ENCODE results near the gene ELL. TPM values are rescaled to one million over a fixed set of nuclear protein-coding genes. Genes with fewer than 3 reads are reported as not detected.

ELL gene
- total and polyA plus RNA-seq, 8 donors, result 4.1 to 88.7 (median 11.2) TPM

DNA sequence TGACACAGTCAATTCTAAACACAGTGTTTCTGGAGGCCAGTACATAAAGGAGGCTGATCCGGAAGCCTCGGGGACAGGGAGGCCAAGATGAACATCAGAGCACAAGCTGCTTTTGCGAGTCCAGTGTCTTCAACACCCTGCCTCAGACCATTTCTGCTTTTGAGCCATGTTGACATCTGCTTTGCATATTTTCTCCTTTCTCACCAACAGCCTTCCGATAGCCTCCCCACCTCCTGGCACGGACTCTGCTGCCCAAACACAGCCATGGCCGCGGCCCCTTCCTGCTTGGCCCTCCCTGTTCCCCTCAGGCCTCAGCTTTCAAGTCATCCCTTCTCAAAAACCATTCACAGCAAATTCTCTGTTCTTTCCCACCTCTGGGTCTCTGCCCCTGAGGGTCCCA lies 128.0 kb downstream of the ELL start:
- peak overlapping the region in 2 of 4 donors; percentile 29 to 45 for H3K4me3 ChIP-seq
- 20 to 54% (median 31%) methylated on average over 7 of the region's 7 CpGs for WGBS, 5 donors
- TF ChIP-seq POLR2AphosphoS5 (IDR thresholded peaks at IDR 0.05), result peak in 1 of 3 donors; percentile 56
- TF ChIP-seq CTCF (IDR thresholded peaks at IDR 0.05), result no peak
- peak overlapping the region in 4 of 5 donors; percentile 31 to 81 (median 59) for H3K27ac ChIP-seq
- H3K36me3 ChIP-seq, result peaks cover 0 to 10% (median 0%) of the 10 kb centered on the region in 4 donors
- intact Hi-C loops (cut with DNase I; ENCODE audit: low total_unique reads), result loop anchor here (10.0 kb wide), 1 partner anchor 49 kb away; the partner anchor contains the start of gene PGPEP1
- peaks cover 19 to 59% (median 44%) of the 10 kb centered on the region in 4 donors for H3K4me1 ChIP-seq
- peaks cover 0 to 25% (median 7%) of the 10 kb centered on the region in 3 donors for H3K27me3 ChIP-seq
- peak in 1 of 2 donors; percentile 76 for DNase-seq
- H3K9me3 ChIP-seq, result no peaks in the 10 kb centered on the region

DNA sequence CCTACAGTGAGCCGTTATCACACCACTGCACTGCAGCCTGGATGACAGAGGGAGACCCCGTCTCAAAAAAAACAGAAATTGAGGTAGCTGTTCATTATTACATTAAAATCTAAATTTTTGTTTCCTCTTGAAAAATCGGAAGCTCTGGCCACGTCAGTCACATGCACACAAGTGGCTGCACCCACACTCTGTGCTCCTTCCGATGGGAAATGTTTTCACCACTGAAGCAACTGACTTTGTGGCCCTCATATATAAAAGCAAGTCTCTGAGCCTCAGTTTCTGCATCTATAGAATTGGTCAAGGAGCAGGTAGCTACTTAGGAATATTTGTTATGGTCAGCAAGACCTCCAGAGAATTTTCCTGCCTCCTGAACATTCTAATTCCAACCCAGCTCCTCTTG lies 128.9 kb downstream of the ELL start:
- no peak for DNase-seq
- peak overlapping the region; percentile 1 to 81 (median 46) for H3K27ac ChIP-seq
- H3K4me3 ChIP-seq, result peak overlapping the region in 2 of 4 donors; percentile 8 to 45
- peaks cover 26 to 59% (median 47%) of the 10 kb centered on the region in 4 donors for H3K4me1 ChIP-seq
- intact Hi-C loops (cut with DNase I; ENCODE audit: low total_unique reads), result loop anchor here (10.0 kb wide), 1 partner anchor 48 kb away; the partner anchor contains the start of gene PGPEP1
- TF ChIP-seq POLR2AphosphoS5 (IDR thresholded peaks at IDR 0.05) (no peak), EP300 (IDR thresholded peaks at IDR 0.05) (no peak), POLR2A (IDR thresholded peaks at IDR 0.05) (no peak), CTCF (IDR thresholded peaks at IDR 0.05) (no peak)
- peaks cover 0 to 13% (median 0%) of the 10 kb centered on the region in 4 donors for H3K36me3 ChIP-seq
- H3K9me3 ChIP-seq, result no peaks in the 10 kb centered on the region
- H3K27me3 ChIP-seq, result peaks cover 0 to 21% (median 7%) of the 10 kb centered on the region in 3 donors
- 53 to 64% (median 58%) methylated on average over 5 of the region's 5 CpGs for WGBS, 5 donors

Other genes starting within 250 kb of the ELL start
- gene IQCN, start 247.6 kb downstream of the ELL start, total RNA-seq, result 10 to 100 TPM in 1 of 5 donors, 1 to 10 TPM in 3, not detected in 1; 2.4 to 35.7 (median 4.0) TPM
- 1 to 10 TPM; 1.4 to 2.7 (median 2.6) TPM for gene IQCN, start 247.6 kb downstream of the ELL start, polyA plus RNA-seq
- gene JUND, start 240.4 kb downstream of the ELL start, total RNA-seq, result 1,000 to 10,000 TPM in 2 of 5 donors, 100 to 1,000 TPM in 3; 118 to 1,659 (median 737) TPM
- gene JUND, start 240.4 kb downstream of the ELL start, polyA plus RNA-seq, result 100 to 1,000 TPM in 2 of 3 donors, 10 to 100 TPM in 1; 78.6 to 272 (median 102) TPM
- gene LSM4, start 199.0 kb downstream of the ELL start, total RNA-seq, result 100 to 1,000 TPM in 2 of 5 donors, 10 to 100 TPM in 3; 24.1 to 185 (median 98.6) TPM
- gene LSM4, start 199.0 kb downstream of the ELL start, polyA plus RNA-seq, result 100 to 1,000 TPM; 114 to 181 (median 173) TPM
- gene PGPEP1, start 181.5 kb downstream of the ELL start, total RNA-seq, result 10 to 100 TPM in 4 of 5 donors, 1 to 10 TPM in 1; 8.0 to 58.9 (median 22.9) TPM
- 10 to 100 TPM in 2 of 3 donors, 1 to 10 TPM in 1; 8.4 to 40.0 (median 31.8) TPM for gene PGPEP1, start 181.5 kb downstream of the ELL start, polyA plus RNA-seq
- gene GDF15, start 135.9 kb downstream of the ELL start, total RNA-seq, result 100 to 1,000 TPM in 1 of 5 donors, 10 to 100 TPM in 4; 17.3 to 102 (median 46.9) TPM
- gene GDF15, start 135.9 kb downstream of the ELL start, polyA plus RNA-seq, result 100 to 1,000 TPM in 1 of 3 donors, 10 to 100 TPM in 2; 14.2 to 134 (median 44.5) TPM
- 10 to 100 TPM in 1 of 5 donors, 1 to 10 TPM in 2, not detected in 2; 2.9 to 11.2 (median 7.2) TPM for gene LRRC25, start 124.4 kb downstream of the ELL start, total RNA-seq
- 1 to 10 TPM in 2 of 3 donors, under 1 TPM in 1; 0.98 to 2.4 (median 1.7) TPM for gene LRRC25, start 124.4 kb downstream of the ELL start, polyA plus RNA-seq
- gene SSBP4, start 102.7 kb downstream of the ELL start, total RNA-seq, result 100 to 1,000 TPM in 1 of 5 donors, 10 to 100 TPM in 4; 22.8 to 253 (median 39.7) TPM
- 10 to 100 TPM; 49.9 to 77.6 (median 54.4) TPM for gene SSBP4, start 102.7 kb downstream of the ELL start, polyA plus RNA-seq
- gene ISYNA1, start 83.9 kb downstream of the ELL start, total RNA-seq, result 10 to 100 TPM in 4 of 5 donors, 1 to 10 TPM in 1; 7.8 to 47.3 (median 15.8) TPM
- gene ISYNA1, start 83.9 kb downstream of the ELL start, polyA plus RNA-seq, result 10 to 100 TPM in 2 of 3 donors, 1 to 10 TPM in 1; 9.5 to 39.7 (median 15.0) TPM
- gene FKBP8, start 21.5 kb upstream of the ELL start, total RNA-seq, result 100 to 1,000 TPM in 4 of 5 donors, 10 to 100 TPM in 1; 87.8 to 819 (median 197) TPM
- gene FKBP8, start 21.5 kb upstream of the ELL start, polyA plus RNA-seq, result 100 to 1,000 TPM; 157 to 254 (median 249) TPM
- 100 to 1,000 TPM in 2 of 5 donors, 10 to 100 TPM in 3; 30.8 to 513 (median 55.4) TPM for gene KXD1, start 35.8 kb upstream of the ELL start, total RNA-seq
- 100 to 1,000 TPM in 1 of 3 donors, 10 to 100 TPM in 2; 71.0 to 131 (median 84.5) TPM for gene KXD1, start 35.8 kb upstream of the ELL start, polyA plus RNA-seq
- gene UBA52, start 49.8 kb upstream of the ELL start, total RNA-seq, result 100 to 1,000 TPM in 4 of 5 donors, 10 to 100 TPM in 1; 84.3 to 596 (median 358) TPM
- 1,000 to 10,000 TPM; 1,291 to 1,681 (median 1,311) TPM for gene UBA52, start 49.8 kb upstream of the ELL start, polyA plus RNA-seq
- 100 to 1,000 TPM in 2 of 5 donors, 10 to 100 TPM in 3; 15.6 to 483 (median 85.3) TPM for gene REX1BD, start 66.7 kb upstream of the ELL start, total RNA-seq
- gene REX1BD, start 66.7 kb upstream of the ELL start, polyA plus RNA-seq, result 100 to 1,000 TPM; 110 to 204 (median 118) TPM
- 10 to 100 TPM in 1 of 5 donors, 1 to 10 TPM in 3, not detected in 1; 2.6 to 12.6 (median 5.6) TPM for gene CRLF1, start 84.7 kb upstream of the ELL start, total RNA-seq
- 10 to 100 TPM; 12.3 to 15.9 (median 14.2) TPM for gene CRLF1, start 84.7 kb upstream of the ELL start, polyA plus RNA-seq
- 1 to 10 TPM in 2 of 5 donors, not detected in 3; 1.8 to 4.7 TPM for gene TMEM59L, start 90.8 kb upstream of the ELL start, total RNA-seq
- 1 to 10 TPM in 1 of 3 donors, under 1 TPM in 1, not detected in 1; 0.25 to 3.7 TPM for gene TMEM59L, start 90.8 kb upstream of the ELL start, polyA plus RNA-seq
- gene KLHL26, start 115.0 kb upstream of the ELL start, total RNA-seq, result 10 to 100 TPM in 2 of 5 donors, 1 to 10 TPM in 3; 1.2 to 45.1 (median 7.0) TPM
- gene KLHL26, start 115.0 kb upstream of the ELL start, polyA plus RNA-seq, result 1 to 10 TPM; 3.2 to 4.4 (median 3.7) TPM
- 10 to 100 TPM in 1 of 5 donors, 1 to 10 TPM in 3, not detected in 1; 4.2 to 28.0 (median 4.7) TPM for gene CRTC1, start 161.6 kb upstream of the ELL start, total RNA-seq
- 1 to 10 TPM; 4.6 to 8.4 (median 4.6) TPM for gene CRTC1, start 161.6 kb upstream of the ELL start, polyA plus RNA-seq